GM13976 (cell line): ENCODE data around the gene KIAA1755.

Source experiments
- DNase-seq: peaks from one replicate; pipeline ENCODE4 v3.0.0; 2012; ENCODE audit warnings: low spot score
- in situ Hi-C: fragments of 300-500 bp; cut with MboI; formaldehyde crosslinking; loops from one replicate; pipeline ENCODE4 v1.12.0; 2022; ENCODE audit warnings: low sequenced_read_pairs, mixed read lengths, inconsistent platforms; ENCODE audit not compliant: unreplicated experiment
- TF ChIP-seq, protein P1 (sequence below): IDR thresholded peaks from 2 replicates; pipeline ENCODE4 v1.5.1; 2012; ENCODE audit warnings: borderline replicate concordance, mild to moderate bottlenecking; ENCODE audit not compliant: insufficient read depth; ENCODE audit errors: extremely low read depth, missing control alignments, control extremely low read depth

KIAA1755 gene

DNA sequence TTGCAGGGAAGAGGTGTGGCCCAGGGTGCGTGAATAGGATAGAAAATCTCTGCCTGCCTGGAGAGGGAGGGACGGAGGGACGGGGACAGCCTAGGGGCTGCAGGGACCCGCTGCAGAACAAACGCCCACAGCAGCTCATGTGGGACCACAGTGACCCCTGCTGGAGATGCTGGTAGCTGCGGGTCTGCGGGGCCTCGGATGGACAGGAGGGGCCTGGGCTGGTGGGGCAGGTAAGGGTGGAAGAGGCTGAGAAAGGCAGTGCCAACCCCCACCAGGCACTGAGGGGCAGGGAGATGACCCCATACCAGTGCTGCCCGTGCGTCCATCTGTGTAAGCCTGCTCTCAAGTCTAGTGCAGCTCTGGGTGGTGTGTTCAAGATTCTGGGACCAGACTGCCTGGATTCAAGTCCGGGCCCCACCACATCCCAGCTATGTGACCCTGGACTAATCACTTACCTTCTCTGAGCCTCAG is 39.4 kb downstream of the KIAA1755 start:
- TF ChIP-seq, protein P1, sequence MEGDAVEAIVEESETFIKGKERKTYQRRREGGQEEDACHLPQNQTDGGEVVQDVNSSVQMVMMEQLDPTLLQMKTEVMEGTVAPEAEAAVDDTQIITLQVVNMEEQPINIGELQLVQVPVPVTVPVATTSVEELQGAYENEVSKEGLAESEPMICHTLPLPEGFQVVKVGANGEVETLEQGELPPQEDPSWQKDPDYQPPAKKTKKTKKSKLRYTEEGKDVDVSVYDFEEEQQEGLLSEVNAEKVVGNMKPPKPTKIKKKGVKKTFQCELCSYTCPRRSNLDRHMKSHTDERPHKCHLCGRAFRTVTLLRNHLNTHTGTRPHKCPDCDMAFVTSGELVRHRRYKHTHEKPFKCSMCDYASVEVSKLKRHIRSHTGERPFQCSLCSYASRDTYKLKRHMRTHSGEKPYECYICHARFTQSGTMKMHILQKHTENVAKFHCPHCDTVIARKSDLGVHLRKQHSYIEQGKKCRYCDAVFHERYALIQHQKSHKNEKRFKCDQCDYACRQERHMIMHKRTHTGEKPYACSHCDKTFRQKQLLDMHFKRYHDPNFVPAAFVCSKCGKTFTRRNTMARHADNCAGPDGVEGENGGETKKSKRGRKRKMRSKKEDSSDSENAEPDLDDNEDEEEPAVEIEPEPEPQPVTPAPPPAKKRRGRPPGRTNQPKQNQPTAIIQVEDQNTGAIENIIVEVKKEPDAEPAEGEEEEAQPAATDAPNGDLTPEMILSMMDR: peak; percentile 94
- peak; percentile 90 for DNase-seq
- in situ Hi-C loops: loop anchor here (5.0 to 25.0 kb wide), 2 partner anchors 164 to 309 kb away; partner anchors contain the start of gene VSTM2L

DNA sequence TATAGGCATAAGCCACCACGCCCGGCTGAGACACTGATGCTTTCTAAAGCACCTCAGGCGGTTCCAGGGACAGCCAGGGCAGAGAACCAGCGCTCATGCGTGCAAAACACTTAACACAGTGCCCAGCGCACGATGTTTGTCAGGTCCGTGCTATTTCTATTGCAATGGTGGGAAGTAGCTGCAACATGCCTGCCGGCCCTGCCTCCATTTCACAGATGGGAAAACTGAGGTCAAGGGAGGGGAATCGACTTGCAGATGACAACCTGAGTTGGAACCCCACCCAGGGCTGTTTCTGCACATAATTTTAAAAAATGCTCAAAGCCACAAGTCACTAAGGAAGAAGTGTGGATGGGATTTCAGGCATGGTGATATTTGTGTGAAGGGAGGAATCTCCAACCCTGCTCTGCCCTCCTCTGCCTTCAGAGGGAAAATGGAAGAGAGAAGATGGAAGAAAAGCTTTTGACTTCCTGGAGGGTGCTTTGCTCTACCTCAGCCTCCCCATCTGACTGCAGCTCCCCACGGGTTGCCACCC is 39.9 kb downstream of the KIAA1755 start:
- in situ Hi-C loops: loop anchor here (5.0 to 25.0 kb wide), 2 partner anchors 163 to 308 kb away; partner anchors contain the start of gene VSTM2L
- DNase-seq: no peak
- TF ChIP-seq, protein P1: no peak

- TF ChIP-seq, protein P1: no peak
- in situ Hi-C loops: loop anchor here (25.0 kb wide), 1 partner anchor 307 kb away; the partner anchor contains the start of gene VSTM2L
- DNase-seq: no peak
Measured at GRCh38 chr20:38219006-38219950, 41.3 kb downstream of the KIAA1755 start.

GRCh38 chr20:38218566-38218885 is 42.0 kb downstream of the KIAA1755 start:
- in situ Hi-C loops: loop anchor here (25.0 kb wide), 1 partner anchor 306 kb away; the partner anchor contains the start of gene VSTM2L
- peak; percentile 16 for DNase-seq
- TF ChIP-seq, protein P1: no peak

- TF ChIP-seq, protein P1: no peak
- DNase-seq: peak; percentile 8
- in situ Hi-C loops: loop anchor here (25.0 kb wide), 1 partner anchor 306 kb away; the partner anchor contains the start of gene VSTM2L
Measured at GRCh38 chr20:38217791-38218565, 42.6 kb downstream of the KIAA1755 start.

DNA sequence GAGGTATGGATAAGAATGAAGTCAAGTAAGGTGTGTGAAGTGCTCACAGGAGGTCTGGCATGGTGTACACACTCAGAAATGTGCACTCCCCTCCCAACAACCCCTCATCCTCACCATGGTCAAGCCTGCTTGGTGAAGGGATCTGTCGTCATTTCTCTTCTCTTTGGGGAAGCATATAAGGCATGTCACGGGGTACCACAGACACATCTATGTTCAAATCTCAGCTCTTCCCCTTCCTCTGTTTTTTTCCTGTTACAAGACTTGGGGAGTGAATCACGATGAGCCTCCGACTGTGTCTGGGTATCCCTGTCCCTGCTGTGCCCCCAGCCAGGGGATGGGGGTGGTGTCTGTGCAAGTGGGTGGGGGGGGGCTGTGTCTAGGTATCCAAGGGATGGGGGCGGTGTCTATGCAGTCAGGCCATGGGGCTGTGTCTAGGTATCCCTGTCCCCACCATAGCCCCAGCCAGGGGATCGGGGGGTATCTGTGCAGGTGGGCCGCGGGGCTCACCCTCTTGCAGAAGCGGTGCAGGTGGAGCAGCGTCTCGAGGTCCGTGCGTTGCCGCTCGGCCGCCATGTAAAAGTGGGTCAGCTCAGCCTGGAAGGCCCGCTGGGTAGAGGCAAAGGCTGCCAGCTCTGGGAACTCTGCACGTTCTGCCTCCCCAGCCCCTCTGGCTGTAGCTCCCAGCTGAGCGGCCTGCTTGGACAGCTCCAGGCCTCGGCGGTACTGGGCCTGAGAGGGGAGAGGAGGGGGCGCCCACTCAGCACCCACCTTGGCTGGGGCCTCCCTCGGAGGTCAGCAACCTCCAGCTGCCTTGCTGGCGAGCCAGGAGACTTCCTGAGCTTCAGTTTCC is 43.6 kb downstream of the KIAA1755 start:
- TF ChIP-seq, protein P1: no peak
- no peak for DNase-seq
- in situ Hi-C loops: loop anchor here (25.0 kb wide), 1 partner anchor 305 kb away; the partner anchor contains the start of gene VSTM2L
